H9 (cell line): ENCODE data around the gene ZMIZ1. TPM values are rescaled to one million over a fixed set of nuclear protein-coding genes. Genes with fewer than 3 reads are reported as not detected.

Experiments
- DNase-seq: peaks from one replicate; pipeline ENCODE4 v3.0.0-alpha.2; 2017
- H2AFZ ChIP-seq: one replicate; pipeline ENCODE4 v1.6.1; 2013; ENCODE audit warnings: mild to moderate bottlenecking, low read length, control low read depth, moderate library complexity
- H2AK5ac ChIP-seq: 2 replicates; pipeline ENCODE4 v1.6.1; 2013; ENCODE audit warnings: low read length, control low read depth, mixed read lengths; ENCODE audit not compliant: insufficient read length
- H2BK120ac ChIP-seq: one replicate; pipeline ENCODE4 v1.6.1; 2013; ENCODE audit warnings: low read depth, mild to moderate bottlenecking, low read length, control low read depth, inconsistent platforms; ENCODE audit not compliant: poor library complexity, severe bottlenecking
- H2BK12ac ChIP-seq: 2 replicates; pipeline ENCODE4 v1.6.1; 2013; ENCODE audit warnings: low read length, control low read depth, mixed read lengths, low read depth; ENCODE audit not compliant: insufficient read length
- H2BK15ac ChIP-seq: 2 replicates; pipeline ENCODE4 v1.6.1; 2013; ENCODE audit warnings: low read depth, low read length, control low read depth
- H2BK20ac ChIP-seq: one replicate; pipeline ENCODE4 v1.6.1; 2013; ENCODE audit warnings: low read depth, mild to moderate bottlenecking, low read length, control low read depth, inconsistent platforms; ENCODE audit not compliant: poor library complexity, severe bottlenecking
- H2BK5ac ChIP-seq: 2 replicates; pipeline ENCODE4 v1.6.1; 2013; ENCODE audit warnings: low read length, control low read depth, mixed read lengths; ENCODE audit not compliant: insufficient read length
- H3K14ac ChIP-seq: 2 replicates; pipeline ENCODE4 v1.6.1; 2013; ENCODE audit warnings: low read length, control low read depth; ENCODE audit not compliant: insufficient read depth
- H3K18ac ChIP-seq: 2 replicates; pipeline ENCODE4 v1.6.1; 2013; ENCODE audit warnings: low read depth, mild to moderate bottlenecking, mixed read lengths, low read length, control low read depth; ENCODE audit not compliant: insufficient read length
- H3K23ac ChIP-seq: 2 replicates; pipeline ENCODE4 v1.6.1; 2013; ENCODE audit warnings: low read length, control low read depth, mixed read lengths, low read depth; ENCODE audit not compliant: insufficient read length
- H3K23me2 ChIP-seq: 2 replicates; pipeline ENCODE4 v1.6.1; 2013; ENCODE audit warnings: low read depth, mild to moderate bottlenecking, mixed read lengths, low read length, control low read depth; ENCODE audit not compliant: insufficient read length, poor library complexity, severe bottlenecking
- H3K27ac ChIP-seq: 2 replicates; pipeline ENCODE4 v1.5.1; 2013; ENCODE audit warnings: low read length, control low read depth, mixed read lengths, low read depth; ENCODE audit not compliant: insufficient read length
- H3K27me3 ChIP-seq: 2 replicates; pipeline ENCODE4 v1.6.1; 2013; ENCODE audit warnings: low read length, control low read depth, inconsistent platforms; ENCODE audit not compliant: insufficient read depth
- H3K4ac ChIP-seq: 2 replicates; pipeline ENCODE4 v1.6.1; 2013; ENCODE audit warnings: low read depth, mild to moderate bottlenecking, control low read depth, inconsistent platforms, low read length, moderate library complexity
- H3K4me1 ChIP-seq: 2 replicates; pipeline ENCODE4 v1.6.1; 2013; ENCODE audit warnings: low read length, control low read depth, inconsistent platforms; ENCODE audit not compliant: insufficient read depth
- H3K4me2 ChIP-seq: 2 replicates; pipeline ENCODE4 v1.6.1; 2013; ENCODE audit warnings: low read length, control low read depth, mixed read lengths; ENCODE audit not compliant: insufficient read length, insufficient read depth
- H3K56ac ChIP-seq: 2 replicates; pipeline ENCODE4 v1.6.1; 2013; ENCODE audit warnings: low read depth, mild to moderate bottlenecking, mixed read lengths, low read length, control low read depth; ENCODE audit not compliant: insufficient read length
- H3K79me1 ChIP-seq: 2 replicates; pipeline ENCODE4 v1.6.1; 2013; ENCODE audit warnings: low read depth, mild to moderate bottlenecking, moderate library complexity, low read length, control low read depth, inconsistent platforms; ENCODE audit not compliant: insufficient read depth, poor library complexity, severe bottlenecking
- H3K79me2 ChIP-seq: 2 replicates; pipeline ENCODE4 v1.6.1; 2013; ENCODE audit warnings: low read length, control low read depth, inconsistent platforms; ENCODE audit not compliant: insufficient read depth
- H3K9ac ChIP-seq: 2 replicates; pipeline ENCODE4 v1.6.1; 2013; ENCODE audit warnings: low read length, control low read depth, mixed read lengths; ENCODE audit not compliant: insufficient read length; ENCODE audit errors: extremely low read depth
- H3K9me3 ChIP-seq: one replicate; pipeline ENCODE4 v1.6.1; 2013; ENCODE audit warnings: low read depth, low read length, inconsistent platforms; ENCODE audit not compliant: control insufficient read depth
- H3T11ph ChIP-seq: one replicate; pipeline ENCODE4 v1.6.1; 2013; ENCODE audit warnings: mild to moderate bottlenecking, low read length, control low read depth, inconsistent platforms
- H4K20me1 ChIP-seq: one replicate; pipeline ENCODE4 v1.6.1; 2013; ENCODE audit not compliant: control insufficient read depth, insufficient read length, insufficient read depth
- H4K5ac ChIP-seq: 2 replicates; pipeline ENCODE4 v1.6.1; 2013; ENCODE audit warnings: low read depth, mild to moderate bottlenecking, mixed read lengths, low read length, control low read depth; ENCODE audit not compliant: insufficient read length
- H4K8ac ChIP-seq: replicated peaks from 2 replicates; pipeline ENCODE4 v1.6.1; 2013; ENCODE audit warnings: low read length, control low read depth, mixed read lengths, low read depth; ENCODE audit not compliant: insufficient read length
- H4K91ac ChIP-seq: 2 replicates; pipeline ENCODE4 v1.6.1; 2013; ENCODE audit warnings: low read depth, mild to moderate bottlenecking, moderate library complexity, mixed read lengths, low read length, control low read depth; ENCODE audit not compliant: insufficient read length
- H3K27ac Mint-ChIP-seq, 3 experiments: 2 replicates in 2 of 3; 3 replicates in 1 of 3; pipeline ENCODE4 v1.8.0; 2020 to 2021; ENCODE audit warnings: mixed read lengths in 3 of 3, mild to moderate bottlenecking in 1 of 3, moderate library complexity in 1 of 3
- H3K27me3 Mint-ChIP-seq: 2 replicates; pipeline ENCODE4 v1.8.0; 2021; ENCODE audit warnings: low read depth, mild to moderate bottlenecking, moderate library complexity, mixed read lengths
- H3K36me3 Mint-ChIP-seq, 3 experiments: 2 replicates in 2 of 3; 3 replicates in 1 of 3; pipeline ENCODE4 v1.8.0; 2020 to 2021; ENCODE audit warnings: low read depth in 3 of 3, mixed read lengths in 3 of 3; ENCODE audit not compliant: insufficient read depth in 1 of 3
- H3K4me1 Mint-ChIP-seq, 2 experiments: 2 replicates each; pipeline ENCODE4 v1.8.0; 2020; ENCODE audit warnings: mixed read lengths in 2 of 2
- H3K4me3 Mint-ChIP-seq, 2 experiments: 2 replicates in 1 of 2; 3 replicates in 1 of 2; pipeline ENCODE4 v1.8.0; 2020 to 2021; ENCODE audit warnings: mild to moderate bottlenecking in 2 of 2, mixed read lengths in 2 of 2, moderate library complexity in 1 of 2
- H3K9me3 Mint-ChIP-seq, 2 experiments: 2 replicates in 1 of 2; 3 replicates in 1 of 2; pipeline ENCODE4 v1.8.0; 2020; ENCODE audit warnings: mild to moderate bottlenecking in 2 of 2, mixed read lengths in 2 of 2, moderate library complexity in 1 of 2
- CTCF ChIP-seq: fragments of 200-600 bp; sonication (generic); conservative IDR thresholded peaks from 3 replicates; pipeline ENCODE4 v1.8.0; 2021; ENCODE audit warnings: antibody characterized with exemption, mild to moderate bottlenecking
- WGBS: extraction: QIAGEN DNeasy Blood & Tissue Kit; methylation state at CpG from one replicate; pipeline ENCODE4 v1.1.7; 2013; ENCODE audit warnings: missing lambda C conversion rate, low lambda C conversion rate, mixed read lengths; ENCODE audit not compliant: insufficient read length; ENCODE audit errors: extremely low coverage; 5-methylcytosine and 5-hydroxymethylcytosine counted together
- total RNA-seq: library from RNA; stranded (reverse); gene quantifications from 2 replicates; pipeline ENCODE4 v1.2.1, GENCODE V29; 2021

ZMIZ1 gene
- total RNA-seq, 1 experiment from 2014 or later, result 36.9 TPM

GRCh38 chr10:79133416-79133815 lies 64.7 kb downstream of the ZMIZ1 start:
- H3K27me3 ChIP-seq, result no peaks in the 10 kb centered on the region
- no CpG with 5 or more reads among the region's 2 CpGs for WGBS
- no peak overlapping the region for H3K4me2 ChIP-seq
- H2BK5ac ChIP-seq, result no peak overlapping the region
- no peak overlapping the region for H3K4ac ChIP-seq
- peak overlapping the region; percentile 12 to 57 (median 22); a peak in 3 of 7 replicates for H3K27ac Mint-ChIP-seq
- no peak overlapping the region for H3K23ac ChIP-seq
- no peak overlapping the region for H4K5ac ChIP-seq
- no peaks in the 10 kb centered on the region for H3K23me2 ChIP-seq
- H3K27ac ChIP-seq, result no peak overlapping the region
- no peak overlapping the region for H2BK15ac ChIP-seq
- H3K4me1 ChIP-seq, result peaks cover 17% of the 10 kb centered on the region
- H3K14ac ChIP-seq, result no peak overlapping the region
- no peak overlapping the region for H2BK20ac ChIP-seq
- no peak overlapping the region for H2AFZ ChIP-seq
- H3K9ac ChIP-seq, result no peak overlapping the region
- H2BK12ac ChIP-seq, result no peak overlapping the region
- peaks cover 2% of the 10 kb centered on the region for H3K79me1 ChIP-seq
- H3K4me3 Mint-ChIP-seq, result no peak overlapping the region
- TF ChIP-seq CTCF, result no peak
- H3K36me3 Mint-ChIP-seq, result peaks cover 0 to 8% (median 3%) of the 10 kb centered on the region in 3 experiments; a peak in 3 of 7 replicates
- no peak overlapping the region for H4K8ac ChIP-seq
- H3K27me3 Mint-ChIP-seq, result no peaks in the 10 kb centered on the region
- no peak overlapping the region for H2AK5ac ChIP-seq
- no peaks in the 10 kb centered on the region for H3K9me3 ChIP-seq
- no peaks in the 10 kb centered on the region for H3K9me3 Mint-ChIP-seq
- peaks cover 74 to 77% of the 10 kb centered on the region in 2 experiments for H3K4me1 Mint-ChIP-seq
- H3T11ph ChIP-seq, result no peak overlapping the region
- H2BK120ac ChIP-seq, result no peak overlapping the region
- no peak overlapping the region for H3K18ac ChIP-seq
- DNase-seq, result no peak
- H4K20me1 ChIP-seq, result no peaks in the 10 kb centered on the region
- H4K91ac ChIP-seq, result no peak overlapping the region
- H3K79me2 ChIP-seq, result no peaks in the 10 kb centered on the region
- H3K56ac ChIP-seq, result no peak overlapping the region
